ENCODE results near the gene GPR156. TPM values are rescaled to one million over a fixed set of nuclear protein-coding genes. Genes with fewer than 3 reads are reported as not detected.

The GPR156 gene
- total RNA-seq, 2 donors from 2014 or later = 1.1 to 1.2 TPM

DNA sequence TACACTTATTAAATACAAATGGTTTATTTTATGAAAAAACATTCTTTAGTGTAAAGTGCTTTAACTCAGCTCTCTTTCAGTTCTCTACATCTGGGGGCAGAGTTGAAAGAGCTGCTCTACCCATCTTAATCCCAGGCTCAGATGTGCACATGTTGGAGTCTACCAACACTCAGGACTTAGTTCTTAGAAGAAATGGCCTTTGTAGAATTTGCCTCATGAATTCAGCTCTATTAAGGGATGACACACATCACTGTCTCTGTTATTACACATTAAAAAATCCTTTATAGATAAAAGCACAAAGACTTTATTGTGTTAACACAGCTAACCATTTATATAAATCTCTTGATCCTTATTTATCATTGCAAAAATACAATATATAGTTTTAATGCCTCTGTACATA, 159.0 kb downstream of the GPR156 start:
- no peak overlapping the region for H3K27ac Mint-ChIP-seq
- H3K4me3 Mint-ChIP-seq = no peak overlapping the region
- H3K27me3 Mint-ChIP-seq (ENCODE audit: insufficient read depth) = no peaks in the 10 kb centered on the region
- H3K27ac ChIP-seq (ENCODE audit: low read depth, low read length) = no peak overlapping the region
- TF ChIP-seq CTCF (conservative IDR thresholded peaks at IDR 0.05) = no peak
- no peak overlapping the region for H3K9ac ChIP-seq (ENCODE audit: extremely low read depth, low read length, poor library complexity, severe bottlenecking)
- H3K4me1 ChIP-seq (ENCODE audit: control insufficient read depth, insufficient read depth, low read length) = no peaks in the 10 kb centered on the region
- H3K9me3 ChIP-seq (ENCODE audit: control insufficient read depth, low read length) = no peaks in the 10 kb centered on the region
- DNase-seq = no peak
- H3K27me3 ChIP-seq (ENCODE audit: control insufficient read depth, insufficient read depth, low read length, poor library complexity, severe bottlenecking) = no peaks in the 10 kb centered on the region
- no peaks in the 10 kb centered on the region for H3K36me3 ChIP-seq (ENCODE audit: control insufficient read depth, insufficient read depth, low read length)
- H3K36me3 Mint-ChIP-seq (ENCODE audit: low read depth) = no peaks in the 10 kb centered on the region
- no peaks in the 10 kb centered on the region for H3K9me3 Mint-ChIP-seq
- peaks cover 4% of the 10 kb centered on the region for H3K4me1 Mint-ChIP-seq
- H3K4me3 ChIP-seq (ENCODE audit: low read length) = no peak overlapping the region

DNA sequence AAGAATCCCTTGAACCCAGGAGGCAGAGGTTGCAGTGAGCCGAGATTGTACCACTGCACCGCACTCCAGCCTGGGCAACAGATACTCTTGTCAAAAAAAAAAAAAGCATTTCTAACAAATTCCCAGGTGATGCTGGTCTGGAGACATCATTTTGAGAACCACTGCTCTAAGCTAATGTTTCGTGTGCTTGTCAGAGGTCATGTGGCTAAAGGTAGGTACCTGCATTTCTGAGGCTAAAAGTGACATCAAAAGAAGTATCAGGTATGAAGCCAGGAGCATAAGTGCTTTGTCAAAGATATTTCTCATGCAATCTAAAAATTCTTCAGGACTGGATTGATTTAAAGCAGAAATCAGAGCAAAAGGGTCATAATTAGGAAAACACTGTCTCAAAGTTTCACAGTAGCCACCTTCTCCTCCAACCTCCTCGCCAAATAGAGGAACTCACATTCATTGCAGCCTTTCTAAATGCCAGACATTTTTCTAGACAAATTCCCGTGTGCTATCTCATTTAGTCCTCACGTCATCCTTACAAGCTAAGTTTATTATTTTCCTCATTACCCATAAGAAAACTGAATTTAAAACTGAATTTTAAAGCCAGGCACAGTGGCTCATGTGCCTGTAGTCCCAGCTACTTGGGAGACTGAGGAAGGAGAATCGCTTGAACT, 165.0 kb downstream of the GPR156 start:
- Mint-ChIP-seq H3K27me3 (ENCODE audit: insufficient read depth) (no peaks in the 10 kb centered on the region), H3K27ac (no peak overlapping the region), H3K4me3 (no peak overlapping the region), H3K4me1 (no peaks in the 10 kb centered on the region), H3K9me3 (peaks cover 30% of the 10 kb centered on the region), H3K36me3 (ENCODE audit: low read depth) (no peaks in the 10 kb centered on the region)
- Histone ChIP-seq H3K27ac (ENCODE audit: low read depth, low read length) (no peak overlapping the region), H3K4me1 (ENCODE audit: control insufficient read depth, insufficient read depth, low read length) (no peaks in the 10 kb centered on the region), H3K27me3 (ENCODE audit: control insufficient read depth, insufficient read depth, low read length, poor library complexity, severe bottlenecking) (no peaks in the 10 kb centered on the region), H3K9me3 (ENCODE audit: control insufficient read depth, low read length) (peaks cover 19% of the 10 kb centered on the region), H3K4me3 (ENCODE audit: low read length) (no peak overlapping the region), H3K9ac (ENCODE audit: extremely low read depth, low read length, poor library complexity, severe bottlenecking) (no peak overlapping the region), H3K36me3 (ENCODE audit: control insufficient read depth, insufficient read depth, low read length) (no peaks in the 10 kb centered on the region)
- 89 to 91% methylated on average over 6 to 7 of the region's 7 CpGs for WGBS, 2 experiments (ENCODE audit: insufficient coverage in 1 of 2, insufficient read length in 1 of 2)
- DNase-seq = no peak
- TF ChIP-seq CTCF (conservative IDR thresholded peaks at IDR 0.05) = no peak

Other genes starting within 250 kb of the GPR156 start
- 10 to 100 TPM; 57.3 to 59.8 TPM for gene GSK3B, start 190.8 kb downstream of the GPR156 start, total RNA-seq
- gene LRRC58, start 64.1 kb upstream of the GPR156 start, total RNA-seq = 10 to 100 TPM; 16.0 to 20.5 TPM
- 100 to 1,000 TPM; 309 to 379 TPM for gene FSTL1, start 165.8 kb upstream of the GPR156 start, total RNA-seq

All from endodermal cell (in vitro differentiated cells).